Erythroblast (primary cell): ENCODE data around the gene POP4.

Source experiments
- GATA1 ChIP-seq: IDR thresholded peaks from 2 replicates; pipeline ENCODE4 v1.6.1; 2011; ENCODE audit warnings: low read depth, mild to moderate bottlenecking, control low read depth, low read length, moderate library complexity
- POLR2A ChIP-seq: IDR thresholded peaks from 2 replicates; pipeline ENCODE4 v1.6.1; 2011; ENCODE audit warnings: mild to moderate bottlenecking, low read length

GRCh38 chr19:29662604-29663404 lies 56.7 kb downstream of the POP4 start:
- TF ChIP-seq POLR2A: no peak
- TF ChIP-seq GATA1: no peak
